Sigmoid colon (tissue), 7 donors: Measurements from ENCODE around the gene NAT10. TPM values are rescaled to one million over a fixed set of nuclear protein-coding genes. Genes with fewer than 3 reads are reported as not detected.

Experiments used
- DNase-seq: peaks from one replicate; pipeline ENCODE4 v3.0.0-alpha.2; 2019
- H3K27ac ChIP-seq, 4 donors: fragments of 200-600 bp; sonication (generic); one replicate each; pipeline ENCODE4 v1.5.1; 2016 to 2019; ENCODE audit warnings: mild to moderate bottlenecking in 1 of 4
- H3K27me3 ChIP-seq, 3 donors: fragments of 200-600 bp; sonication (generic); one replicate each; pipeline ENCODE4 v1.5.1; 2019; ENCODE audit warnings: mild to moderate bottlenecking in 1 of 3
- H3K36me3 ChIP-seq, 4 donors: fragments of 200-600 bp; sonication (generic); one replicate each; pipeline ENCODE4 v1.5.1; 2016 to 2019
- H3K4me1 ChIP-seq, 4 donors: fragments of 200-600 bp; sonication (generic); one replicate each; pipeline ENCODE4 v1.5.1; 2017 to 2019
- H3K4me3 ChIP-seq, 4 donors: fragments of 200-600 bp; sonication (generic); one replicate each; pipeline ENCODE4 v1.5.1; 2017 to 2019; ENCODE audit warnings: mild to moderate bottlenecking in 2 of 4, moderate library complexity in 1 of 4
- H3K9me3 ChIP-seq, 4 donors: fragments of 200-600 bp in 3 of 4; sonication (generic) in 3 of 4; one replicate each; pipeline versions ENCODE4 v1.5.1 to v1.6.1; 2013 to 2019
- EP300 ChIP-seq, 4 donors: sonication (generic); formaldehyde crosslinking; IDR thresholded peaks; one replicate each; pipeline ENCODE4 v1.6.1; 2017; ENCODE audit warnings: antibody characterized with exemption in 4 of 4
- POLR2A ChIP-seq, 2 donors: fragments of 450-650 bp; IDR thresholded peaks; one replicate each; pipeline ENCODE4 v1.6.1; 2016; ENCODE audit warnings: antibody characterized with exemption in 2 of 2, mild to moderate bottlenecking in 2 of 2, moderate library complexity in 2 of 2
- POLR2AphosphoS5 ChIP-seq, 4 donors: sonication (generic); formaldehyde crosslinking; IDR thresholded peaks; one replicate each; pipeline ENCODE4 v1.6.1; 2017; ENCODE audit warnings: antibody characterized with exemption in 4 of 4
- WGBS, 2 donors: extraction: QIAGEN DNeasy Blood & Tissue Kit; methylation state at CpG; one replicate each; pipeline ENCODE4 v1.1.7; 2013; 5-methylcytosine and 5-hydroxymethylcytosine counted together
- intact Hi-C: fragments of 100-400 bp; cut with DNase I; formaldehyde crosslinking; loops from one replicate; pipeline ENCODE4 v1.15.1; 2023
- polyA plus RNA-seq, 3 donors: library from polyadenylated mRNA; stranded (reverse); fragments of 200-250 nt; gene quantifications; one replicate each; pipeline ENCODE4 v1.2.3, GENCODE V29; 2013
- total RNA-seq, 4 donors: library from RNA; depleted of rRNA; stranded (reverse); fragments of >200 nt; gene quantifications; one replicate each; pipeline ENCODE4 v1.1.0, GENCODE V29; 2016
- TF ChIP-seq, protein P1 (sequence below), 4 experiments: fragments of 450-650 bp in 3 of 4; fragments of 200-600 bp in 1 of 4; IDR thresholded peaks; one replicate each; pipeline ENCODE4 v1.5.1; 2016 to 2019; ENCODE audit warnings: antibody characterized with exemption in 4 of 4, mild to moderate bottlenecking in 3 of 4, moderate library complexity in 2 of 4
- donor health status: healthy with polysubstance abuse.
- donor health status: Bipolar disorder and iron deficiency.
- donor health status: healthy.

The NAT10 gene
- total and polyA plus RNA-seq, 7 donors, result 5.3 to 35.4 (median 17.4) TPM

DNA sequence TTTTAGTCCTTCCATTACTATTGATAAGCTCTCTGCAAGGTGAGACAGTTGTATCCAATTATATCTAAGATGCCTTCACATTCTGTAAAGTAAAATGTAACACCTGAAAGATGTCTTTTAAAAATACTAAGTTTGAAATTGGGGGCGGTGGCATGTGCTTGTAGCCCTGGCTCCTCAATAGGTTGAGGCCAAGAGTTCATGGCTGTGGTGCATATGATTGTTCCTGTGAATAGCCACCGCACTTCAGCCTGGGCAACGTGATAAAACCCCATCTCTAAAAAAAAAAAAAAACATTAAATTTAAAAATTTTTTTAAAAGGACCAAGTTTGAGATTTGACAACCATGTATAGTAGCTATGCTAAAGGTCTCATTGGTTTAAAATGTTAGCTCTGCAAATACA is 33.4 kb upstream of the NAT10 start:
- Histone ChIP-seq H3K9me3 (no peaks in the 10 kb centered on the region), H3K4me1 (peaks cover 0 to 37% (median 17%) of the 10 kb centered on the region in 4 donors), H3K36me3 (peaks cover 13 to 55% (median 37%) of the 10 kb centered on the region in 4 donors), H3K27ac (no peak overlapping the region), H3K4me3 (no peak overlapping the region), H3K27me3 (no peaks in the 10 kb centered on the region)
- TF ChIP-seq POLR2AphosphoS5 (IDR thresholded peaks at IDR 0.05) (no peak), POLR2A (IDR thresholded peaks at IDR 0.05) (no peak), EP300 (IDR thresholded peaks at IDR 0.05) (no peak)
- TF ChIP-seq, protein P1, sequence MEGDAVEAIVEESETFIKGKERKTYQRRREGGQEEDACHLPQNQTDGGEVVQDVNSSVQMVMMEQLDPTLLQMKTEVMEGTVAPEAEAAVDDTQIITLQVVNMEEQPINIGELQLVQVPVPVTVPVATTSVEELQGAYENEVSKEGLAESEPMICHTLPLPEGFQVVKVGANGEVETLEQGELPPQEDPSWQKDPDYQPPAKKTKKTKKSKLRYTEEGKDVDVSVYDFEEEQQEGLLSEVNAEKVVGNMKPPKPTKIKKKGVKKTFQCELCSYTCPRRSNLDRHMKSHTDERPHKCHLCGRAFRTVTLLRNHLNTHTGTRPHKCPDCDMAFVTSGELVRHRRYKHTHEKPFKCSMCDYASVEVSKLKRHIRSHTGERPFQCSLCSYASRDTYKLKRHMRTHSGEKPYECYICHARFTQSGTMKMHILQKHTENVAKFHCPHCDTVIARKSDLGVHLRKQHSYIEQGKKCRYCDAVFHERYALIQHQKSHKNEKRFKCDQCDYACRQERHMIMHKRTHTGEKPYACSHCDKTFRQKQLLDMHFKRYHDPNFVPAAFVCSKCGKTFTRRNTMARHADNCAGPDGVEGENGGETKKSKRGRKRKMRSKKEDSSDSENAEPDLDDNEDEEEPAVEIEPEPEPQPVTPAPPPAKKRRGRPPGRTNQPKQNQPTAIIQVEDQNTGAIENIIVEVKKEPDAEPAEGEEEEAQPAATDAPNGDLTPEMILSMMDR (IDR thresholded peaks at IDR 0.05), result no peak
- WGBS, 2 donors, result 74 to 88% methylated on average over 3 of the region's 3 CpGs
- intact Hi-C loops, result no loop called here
- DNase-seq, result no peak

DNA sequence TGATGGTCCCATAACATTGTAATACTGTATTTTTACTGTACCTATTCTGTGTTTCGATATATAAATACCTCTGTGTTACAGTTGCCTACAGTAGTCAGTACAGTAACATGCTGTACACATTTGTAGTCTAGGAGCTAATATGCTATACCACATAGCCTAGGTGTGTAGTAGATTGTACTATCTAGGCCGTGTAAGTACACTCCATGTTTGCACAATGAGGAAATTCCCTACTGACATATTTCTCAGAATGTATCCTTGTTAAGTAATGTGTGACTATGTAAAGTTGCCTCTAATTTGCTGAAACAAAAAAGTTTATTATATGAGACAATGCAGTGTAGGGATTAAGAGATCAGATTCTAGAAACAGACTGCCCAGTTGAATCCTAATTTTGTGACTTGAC is 32.6 kb upstream of the NAT10 start:
- DNase-seq, result no peak
- H3K27me3 ChIP-seq, result no peaks in the 10 kb centered on the region
- intact Hi-C loops, result no loop called here
- H3K36me3 ChIP-seq, result peaks cover 13 to 63% (median 40%) of the 10 kb centered on the region in 4 donors
- no peak for TF ChIP-seq EP300 (IDR thresholded peaks at IDR 0.05)
- no peak for TF ChIP-seq POLR2AphosphoS5 (IDR thresholded peaks at IDR 0.05)
- TF ChIP-seq, protein P1 (IDR thresholded peaks at IDR 0.05), result no peak
- no peak for TF ChIP-seq POLR2A (IDR thresholded peaks at IDR 0.05)
- no peak overlapping the region for H3K27ac ChIP-seq
- peaks cover 0 to 30% (median 13%) of the 10 kb centered on the region in 4 donors for H3K4me1 ChIP-seq
- 51 to 74% methylated on average over 2 of the region's 2 CpGs for WGBS, 2 donors
- H3K4me3 ChIP-seq, result no peak overlapping the region
- no peaks in the 10 kb centered on the region for H3K9me3 ChIP-seq

DNA sequence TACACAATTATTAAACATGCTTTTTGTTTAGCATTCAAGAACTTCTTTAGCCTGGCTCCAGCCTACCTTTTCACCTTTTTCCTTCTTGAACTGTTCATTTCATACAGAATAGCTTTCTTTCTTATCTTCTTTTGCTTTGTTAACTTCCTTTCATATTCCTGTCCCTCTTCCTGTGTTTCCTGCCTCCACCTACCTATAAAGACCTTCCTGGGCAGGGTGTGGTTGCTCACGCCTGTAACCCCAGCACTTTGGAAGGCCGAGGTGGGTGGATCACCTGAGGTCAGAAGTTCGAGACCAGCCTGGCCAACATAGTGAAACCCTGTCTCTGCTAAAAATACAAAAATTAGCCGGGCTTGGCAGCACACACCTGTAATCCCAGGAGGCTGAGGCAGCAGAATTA is 31.0 kb upstream of the NAT10 start:
- H3K4me1 ChIP-seq, result peaks cover 0 to 19% (median 4%) of the 10 kb centered on the region in 4 donors
- H3K27ac ChIP-seq, result no peak overlapping the region
- WGBS, 2 donors, result 22 to 58% methylated on average over 4 of the region's 4 CpGs
- no peak for DNase-seq
- no peaks in the 10 kb centered on the region for H3K27me3 ChIP-seq
- H3K36me3 ChIP-seq, result peaks cover 13 to 78% (median 43%) of the 10 kb centered on the region in 4 donors
- TF ChIP-seq, protein P1 (IDR thresholded peaks at IDR 0.05), result no peak
- TF ChIP-seq EP300 (IDR thresholded peaks at IDR 0.05) (no peak), POLR2AphosphoS5 (IDR thresholded peaks at IDR 0.05) (no peak), POLR2A (IDR thresholded peaks at IDR 0.05) (no peak)
- H3K9me3 ChIP-seq, result no peaks in the 10 kb centered on the region
- intact Hi-C loops, result no loop called here
- no peak overlapping the region for H3K4me3 ChIP-seq

DNA sequence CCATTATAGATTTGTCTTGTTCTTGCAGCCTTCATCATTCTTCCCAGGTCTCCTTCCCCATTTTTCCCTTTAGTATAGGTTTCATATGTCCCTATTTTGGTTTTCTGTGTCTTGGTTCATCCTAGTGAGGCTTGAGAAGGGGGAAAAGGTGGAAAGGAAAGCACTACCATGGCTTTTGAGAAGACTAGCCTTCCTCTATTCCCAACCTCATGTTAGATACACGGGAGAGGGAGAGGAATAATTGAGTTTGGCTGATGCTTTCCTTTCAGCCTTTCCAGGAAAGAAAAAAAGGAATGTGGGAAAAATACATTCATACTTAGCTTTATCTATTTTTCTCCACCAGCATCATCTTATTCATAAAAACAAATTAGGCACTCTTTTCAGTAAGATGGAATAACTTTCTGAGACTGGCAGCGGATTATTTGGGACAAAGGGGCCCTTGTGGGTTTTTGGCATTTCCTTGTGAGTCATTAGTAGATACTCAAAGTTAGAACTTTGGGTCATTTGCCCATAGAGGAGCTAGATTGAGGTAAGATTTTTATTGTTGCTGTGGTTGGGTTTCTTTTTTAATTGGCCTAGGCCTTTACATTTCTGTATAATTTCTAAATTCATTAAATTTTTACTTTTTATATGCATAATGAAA is 30.1 kb upstream of the NAT10 start:
- Histone ChIP-seq H3K36me3 (peaks cover 17 to 87% (median 45%) of the 10 kb centered on the region in 4 donors), H3K4me3 (no peak overlapping the region), H3K27ac (no peak overlapping the region), H3K9me3 (no peaks in the 10 kb centered on the region), H3K4me1 (peaks cover 0 to 13% (median 3%) of the 10 kb centered on the region in 4 donors), H3K27me3 (no peaks in the 10 kb centered on the region)
- 15 to 67% methylated on average over 2 of the region's 2 CpGs for WGBS, 2 donors
- TF ChIP-seq POLR2AphosphoS5 (IDR thresholded peaks at IDR 0.05) (no peak), EP300 (IDR thresholded peaks at IDR 0.05) (no peak), POLR2A (IDR thresholded peaks at IDR 0.05) (no peak)
- intact Hi-C loops, result no loop called here
- no peak for DNase-seq

DNA sequence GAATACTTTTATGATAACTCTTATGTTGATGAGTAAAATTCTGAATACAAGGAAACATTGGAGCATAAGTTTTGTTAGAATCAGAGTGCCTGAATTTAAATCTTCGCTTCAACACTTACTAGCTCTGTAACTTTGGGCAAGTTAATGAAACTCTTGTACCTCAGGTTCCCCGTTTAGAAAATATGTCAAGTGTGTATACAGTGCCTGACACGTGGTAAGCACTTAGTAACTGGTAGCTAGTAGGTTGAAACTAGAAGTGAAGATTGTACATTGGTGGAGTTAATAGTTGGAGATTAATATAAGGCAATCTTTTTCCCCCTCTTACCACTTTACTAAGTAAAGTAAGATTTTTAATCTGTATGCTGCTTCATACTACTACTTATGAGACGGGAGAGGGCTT is 24.8 kb upstream of the NAT10 start:
- 76 to 87% methylated on average over 4 of the region's 4 CpGs for WGBS, 2 donors
- TF ChIP-seq EP300 (IDR thresholded peaks at IDR 0.05) (no peak), POLR2A (IDR thresholded peaks at IDR 0.05) (no peak), POLR2AphosphoS5 (IDR thresholded peaks at IDR 0.05) (no peak)
- TF ChIP-seq, protein P1 (IDR thresholded peaks at IDR 0.05), result no peak
- Histone ChIP-seq H3K27ac (no peak overlapping the region), H3K4me3 (no peak overlapping the region), H3K4me1 (no peaks in the 10 kb centered on the region), H3K27me3 (no peaks in the 10 kb centered on the region), H3K9me3 (no peaks in the 10 kb centered on the region), H3K36me3 (peaks cover 23 to 99% (median 61%) of the 10 kb centered on the region in 4 donors)
- no peak for DNase-seq
- intact Hi-C loops, result no loop called here
